ENCODE data around the gene GHRHR.

Gene GHRHR

GRCh38 chr7:30987178-30987577 is 23.4 kb downstream of the GHRHR start:
- DNase-seq = no peak

GRCh38 chr7:30987936-30988335 is 24.2 kb downstream of the GHRHR start:
- no peak for DNase-seq

GRCh38 chr7:30988351-30989005 is 24.7 kb downstream of the GHRHR start:
- DNase-seq = peak; percentile 23 to 53

- DNase-seq = no peak
These were observed 25.5 kb downstream of the GHRHR start for GRCh38 chr7:30989008-30989823.

- DNase-seq = no peak
These were observed 26.3 kb downstream of the GHRHR start for GRCh38 chr7:30989824-30990672.

- DNase-seq = no peak
These were observed 27.0 kb downstream of the GHRHR start for GRCh38 chr7:30990673-30991170.

GRCh38 chr7:30992414-30992813 is 28.7 kb downstream of the GHRHR start:
- DNase-seq = no peak

- no peak for DNase-seq
These were observed 30.7 kb downstream of the GHRHR start for GRCh38 chr7:30994206-30995100.

- DNase-seq = no peak
These were observed 31.8 kb downstream of the GHRHR start for GRCh38 chr7:30995536-30995935.

- no peak for DNase-seq
These were observed 32.5 kb downstream of the GHRHR start for GRCh38 chr7:30996256-30996655.

GRCh38 chr7:30996883-30997282 is 33.1 kb downstream of the GHRHR start:
- no peak for DNase-seq

GRCh38 chr7:30997316-30997715 is 33.6 kb downstream of the GHRHR start:
- DNase-seq = no peak

GRCh38 chr7:30998180-30998579 is 34.4 kb downstream of the GHRHR start:
- DNase-seq = no peak

- DNase-seq = no peak
These were observed 36.5 kb downstream of the GHRHR start for GRCh38 chr7:31000161-31000693.

- DNase-seq = no peak
These were observed 37.0 kb downstream of the GHRHR start for GRCh38 chr7:31000779-31001178.

- DNase-seq = no peak
These were observed 38.5 kb downstream of the GHRHR start for GRCh38 chr7:31002256-31002655.

GRCh38 chr7:31003097-31003496 is 39.3 kb downstream of the GHRHR start:
- no peak for DNase-seq

- DNase-seq = no peak
These were observed 40.0 kb downstream of the GHRHR start for GRCh38 chr7:31003721-31004120.

- DNase-seq = no peak
These were observed 40.6 kb downstream of the GHRHR start for GRCh38 chr7:31004393-31004792.

GRCh38 chr7:31006857-31007256 is 43.1 kb downstream of the GHRHR start:
- DNase-seq = no peak

GRCh38 chr7:31007634-31008033 is 43.9 kb downstream of the GHRHR start:
- DNase-seq = no peak

GRCh38 chr7:31014826-31015225 is 51.1 kb downstream of the GHRHR start:
- DNase-seq = no peak
